ENCODE data around the gene PLEK2.

DNA sequence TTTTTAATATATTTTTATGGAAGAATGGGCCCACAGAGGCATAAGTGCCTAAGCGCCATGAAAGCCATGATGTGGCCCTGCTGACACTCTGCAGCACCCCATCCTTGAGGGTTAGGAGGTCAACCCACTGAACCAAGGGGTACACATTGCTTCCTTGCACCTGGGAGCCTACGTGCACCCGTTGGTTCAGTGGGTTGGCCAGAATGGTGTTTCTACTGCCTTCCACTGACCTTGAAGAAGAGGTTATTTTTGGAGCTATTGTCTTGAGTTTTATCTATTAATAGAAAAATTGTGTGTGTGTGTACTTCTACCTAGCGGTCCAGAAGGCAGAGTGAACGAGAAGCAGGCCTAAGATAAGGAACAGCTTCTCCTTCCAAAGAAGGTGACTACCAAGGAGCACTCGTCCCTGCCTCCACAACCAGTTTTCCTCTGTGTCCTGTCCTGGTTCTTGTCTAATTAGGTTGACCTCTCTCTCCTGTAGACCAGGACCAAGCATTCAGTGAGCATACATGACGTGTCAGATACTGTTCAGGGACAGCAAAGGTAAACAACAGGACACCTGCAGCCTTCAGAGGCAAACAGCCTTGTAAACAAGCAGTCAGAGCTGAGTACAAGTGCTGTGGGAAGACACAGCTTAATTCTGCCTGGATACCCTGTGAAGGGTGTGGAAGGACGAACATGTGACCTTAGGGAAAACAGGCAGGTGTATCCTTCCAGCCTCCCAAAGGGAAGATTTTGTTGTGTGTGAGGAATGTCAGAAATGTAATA lies 30.4 kb upstream of the PLEK2 start:
- TF ChIP-seq, protein P1, sequence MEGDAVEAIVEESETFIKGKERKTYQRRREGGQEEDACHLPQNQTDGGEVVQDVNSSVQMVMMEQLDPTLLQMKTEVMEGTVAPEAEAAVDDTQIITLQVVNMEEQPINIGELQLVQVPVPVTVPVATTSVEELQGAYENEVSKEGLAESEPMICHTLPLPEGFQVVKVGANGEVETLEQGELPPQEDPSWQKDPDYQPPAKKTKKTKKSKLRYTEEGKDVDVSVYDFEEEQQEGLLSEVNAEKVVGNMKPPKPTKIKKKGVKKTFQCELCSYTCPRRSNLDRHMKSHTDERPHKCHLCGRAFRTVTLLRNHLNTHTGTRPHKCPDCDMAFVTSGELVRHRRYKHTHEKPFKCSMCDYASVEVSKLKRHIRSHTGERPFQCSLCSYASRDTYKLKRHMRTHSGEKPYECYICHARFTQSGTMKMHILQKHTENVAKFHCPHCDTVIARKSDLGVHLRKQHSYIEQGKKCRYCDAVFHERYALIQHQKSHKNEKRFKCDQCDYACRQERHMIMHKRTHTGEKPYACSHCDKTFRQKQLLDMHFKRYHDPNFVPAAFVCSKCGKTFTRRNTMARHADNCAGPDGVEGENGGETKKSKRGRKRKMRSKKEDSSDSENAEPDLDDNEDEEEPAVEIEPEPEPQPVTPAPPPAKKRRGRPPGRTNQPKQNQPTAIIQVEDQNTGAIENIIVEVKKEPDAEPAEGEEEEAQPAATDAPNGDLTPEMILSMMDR (IDR thresholded peaks at IDR 0.05) = no peak
- no peak for TF ChIP-seq POLR2A (IDR thresholded peaks at IDR 0.05)
- TF ChIP-seq EP300 (IDR thresholded peaks at IDR 0.05) = no peak
- TF ChIP-seq POLR2AphosphoS5 (IDR thresholded peaks at IDR 0.05) = no peak

Measured in upper lobe of left lung (tissue), 4 donors.